HG02642 (cell line): ENCODE data around the gene TPK1.
A peak's percentile ranks its signal among the peaks of the same experiment; 100 is the strongest.
"Not testable (repeated sequence)": the region's sequence is repeated elsewhere in the genome, so short reads cannot be mapped to it uniquely, and the experiment has no call there.

ENCODE experiments used
- ATAC-seq: cut with Tn5 transposase; IDR thresholded peaks from one replicate; pipeline ENCODE4 v1.9.1; 2021; ENCODE audit warnings: mild to moderate bottlenecking; ENCODE audit not compliant: unreplicated experiment, poor library complexity

The TPK1 gene

GRCh38 chr7:144656965-144657517 lies 178.8 kb downstream of the TPK1 start:
- ATAC-seq = peak; percentile 73

- ATAC-seq = no peak
Measured at GRCh38 chr7:144653449-144653848, 182.4 kb downstream of the TPK1 start.

- ATAC-seq = no peak
Measured at GRCh38 chr7:144650439-144650838, 185.4 kb downstream of the TPK1 start.

GRCh38 chr7:144649120-144649519 lies 186.7 kb downstream of the TPK1 start:
- no peak for ATAC-seq

- ATAC-seq = no peak
Measured at GRCh38 chr7:144641389-144642044, 194.3 kb downstream of the TPK1 start.

GRCh38 chr7:144632724-144633123 lies 203.1 kb downstream of the TPK1 start:
- no peak for ATAC-seq

GRCh38 chr7:144629598-144629997 lies 206.3 kb downstream of the TPK1 start:
- ATAC-seq = no peak

- ATAC-seq = no peak
Measured at GRCh38 chr7:144629011-144629410, 206.8 kb downstream of the TPK1 start.

GRCh38 chr7:144628176-144628575 lies 207.7 kb downstream of the TPK1 start:
- ATAC-seq = no peak

- no peak for ATAC-seq
Measured at GRCh38 chr7:144622745-144623144, 213.1 kb downstream of the TPK1 start.

- no peak for ATAC-seq
Measured at GRCh38 chr7:144606261-144606660, 229.6 kb downstream of the TPK1 start.

GRCh38 chr7:144596953-144597352 lies 238.9 kb downstream of the TPK1 start:
- ATAC-seq = no peak

GRCh38 chr7:144594580-144594979 lies 241.3 kb downstream of the TPK1 start:
- ATAC-seq = no peak

GRCh38 chr7:144588559-144589051 lies 247.2 kb downstream of the TPK1 start:
- ATAC-seq = no peak

- ATAC-seq = no peak
Measured at GRCh38 chr7:144587701-144588100, 248.2 kb downstream of the TPK1 start.

GRCh38 chr7:144584726-144585125 lies 251.1 kb downstream of the TPK1 start:
- no peak for ATAC-seq

- ATAC-seq = no peak
Measured at GRCh38 chr7:144579687-144580086, 256.2 kb downstream of the TPK1 start.

- no peak for ATAC-seq
Measured at GRCh38 chr7:144575456-144575855, 260.4 kb downstream of the TPK1 start.

GRCh38 chr7:144574753-144575152 lies 261.1 kb downstream of the TPK1 start:
- not testable (repeated sequence) for ATAC-seq

- ATAC-seq = no peak
Measured at GRCh38 chr7:144568233-144568632, 267.6 kb downstream of the TPK1 start.

GRCh38 chr7:144565586-144565985 lies 270.3 kb downstream of the TPK1 start:
- ATAC-seq = no peak

- ATAC-seq = no peak
Measured at GRCh38 chr7:144549861-144550260, 286.0 kb downstream of the TPK1 start.
